Measurements from ENCODE around the gene CLK2.

- TF ChIP-seq CTCF (conservative IDR thresholded peaks at IDR 0.05) (no peak), EZH2 (IDR thresholded peaks at IDR 0.05; ENCODE audit: low read depth) (no peak)
These were observed 28.1 kb upstream of the CLK2 start, which contains the start of gene PKLR for GRCh38 chr1:155301342-155301841.
